ENCODE results near the gene ZDHHC9.

The ZDHHC9 gene

GRCh38 chrX:129843209-129843458 lies 552 bp downstream of the ZDHHC9 start:
- no peaks in the 10 kb centered on the region for H3K4me1 ChIP-seq (ENCODE audit: insufficient read depth, poor library complexity, severe bottlenecking)
- no peak for ATAC-seq (ENCODE audit: low read depth)
- H3K27me3 ChIP-seq (ENCODE audit: insufficient read depth, poor library complexity, severe bottlenecking) = no peaks in the 10 kb centered on the region
- peak overlapping the region; percentile 47 for H3K27ac ChIP-seq (ENCODE audit: poor library complexity, severe bottlenecking)
- peaks cover 9% of the 10 kb centered on the region; the same call in 1 of the 2 replicates for H3K36me3 ChIP-seq (ENCODE audit: low read depth)
- no peak for DNase-seq (ENCODE audit: low spot score)
- no peak for TF ChIP-seq CTCF (IDR thresholded peaks at IDR 0.05; ENCODE audit: poor library complexity, severe bottlenecking)
- H3K9me3 ChIP-seq (ENCODE audit: severe bottlenecking) = no peaks in the 10 kb centered on the region
- peak overlapping the region; percentile 85 for H3K4me3 ChIP-seq (ENCODE audit: severe bottlenecking)

DNA sequence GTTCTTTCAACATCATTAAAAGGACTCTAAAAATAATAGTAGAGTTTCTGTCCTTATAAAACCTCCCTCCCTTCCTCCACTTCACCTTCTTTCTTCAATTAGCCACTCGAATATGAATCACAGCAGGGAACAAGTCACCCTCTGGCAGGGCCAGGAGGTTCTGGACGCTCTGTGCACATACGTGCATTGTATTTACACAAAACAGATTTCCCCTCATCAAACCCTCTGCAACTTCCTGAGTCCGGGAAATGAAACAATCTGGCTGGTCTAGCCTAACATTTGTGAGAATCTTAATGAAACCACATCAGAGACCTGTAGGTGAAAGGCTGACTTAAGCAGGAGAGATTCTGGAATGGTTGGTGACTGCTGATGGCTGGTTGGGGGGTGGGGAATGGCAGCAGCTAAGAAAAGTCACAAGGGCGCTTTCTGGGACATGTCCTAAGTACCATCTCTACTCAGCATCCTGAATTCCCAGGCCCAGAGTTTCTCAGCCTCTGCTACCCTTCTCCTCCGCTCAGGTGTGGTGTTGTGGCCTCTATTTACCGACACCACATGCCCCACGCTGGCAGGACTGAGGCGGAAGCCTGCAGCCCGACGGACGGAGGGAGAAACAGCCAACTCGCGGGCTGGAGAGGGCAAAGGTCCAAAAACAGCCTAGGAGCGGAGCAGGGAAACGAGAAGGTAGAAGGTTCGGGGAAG lies 1.0 kb downstream of the ZDHHC9 start:
- peaks cover 9% of the 10 kb centered on the region; the same call in 1 of the 2 replicates for H3K36me3 ChIP-seq (ENCODE audit: low read depth)
- peak overlapping the region; percentile 85 for H3K4me3 ChIP-seq (ENCODE audit: severe bottlenecking)
- TF ChIP-seq CTCF (IDR thresholded peaks at IDR 0.05; ENCODE audit: poor library complexity, severe bottlenecking) = no peak
- no peaks in the 10 kb centered on the region for H3K4me1 ChIP-seq (ENCODE audit: insufficient read depth, poor library complexity, severe bottlenecking)
- DNase-seq (ENCODE audit: low spot score) = no peak
- H3K27me3 ChIP-seq (ENCODE audit: insufficient read depth, poor library complexity, severe bottlenecking) = no peaks in the 10 kb centered on the region
- H3K9me3 ChIP-seq (ENCODE audit: severe bottlenecking) = no peaks in the 10 kb centered on the region
- no peak for ATAC-seq (ENCODE audit: low read depth)
- H3K27ac ChIP-seq (ENCODE audit: poor library complexity, severe bottlenecking) = peak overlapping the region; percentile 47

GRCh38 chrX:129840344-129840743 lies 3.3 kb downstream of the ZDHHC9 start:
- no peaks in the 10 kb centered on the region for H3K9me3 ChIP-seq (ENCODE audit: severe bottlenecking)
- no peak overlapping the region for H3K27ac ChIP-seq (ENCODE audit: poor library complexity, severe bottlenecking)
- DNase-seq (ENCODE audit: low spot score) (no peak), ATAC-seq (ENCODE audit: low read depth) (no peak)
- no peak for TF ChIP-seq CTCF (IDR thresholded peaks at IDR 0.05; ENCODE audit: poor library complexity, severe bottlenecking)
- H3K4me3 ChIP-seq (ENCODE audit: severe bottlenecking) = no peak overlapping the region
- H3K27me3 ChIP-seq (ENCODE audit: insufficient read depth, poor library complexity, severe bottlenecking) = no peaks in the 10 kb centered on the region
- H3K4me1 ChIP-seq (ENCODE audit: insufficient read depth, poor library complexity, severe bottlenecking) = no peaks in the 10 kb centered on the region
- peaks cover 13% of the 10 kb centered on the region; the same call in 1 of the 2 replicates for H3K36me3 ChIP-seq (ENCODE audit: low read depth)

DNA sequence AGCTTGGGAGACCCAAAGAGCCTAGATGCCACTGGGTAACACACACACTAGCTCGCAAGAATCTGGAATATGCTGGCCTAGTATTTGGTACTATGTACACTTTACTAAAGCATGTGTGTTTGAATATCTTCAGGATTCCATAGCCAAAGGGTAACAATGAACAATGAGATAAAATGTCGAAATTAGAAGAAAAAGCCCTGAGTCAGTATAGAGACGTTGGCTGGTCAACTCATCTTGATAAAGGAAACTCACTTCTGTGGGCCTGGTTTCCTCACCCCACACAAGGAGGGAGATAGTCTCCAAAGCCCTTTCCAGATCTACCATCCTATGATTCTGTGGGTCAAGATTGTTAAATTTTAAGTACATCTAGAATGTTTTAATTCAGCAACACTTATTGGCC lies 6.9 kb downstream of the ZDHHC9 start:
- Histone ChIP-seq H3K9me3 (ENCODE audit: severe bottlenecking) (no peaks in the 10 kb centered on the region), H3K4me1 (ENCODE audit: insufficient read depth, poor library complexity, severe bottlenecking) (no peaks in the 10 kb centered on the region), H3K27me3 (ENCODE audit: insufficient read depth, poor library complexity, severe bottlenecking) (no peaks in the 10 kb centered on the region), H3K4me3 (ENCODE audit: severe bottlenecking) (no peak overlapping the region), H3K36me3 (ENCODE audit: low read depth) (peaks cover 12% of the 10 kb centered on the region; the same call in 1 of the 2 replicates), H3K27ac (ENCODE audit: poor library complexity, severe bottlenecking) (no peak overlapping the region)
- no peak for TF ChIP-seq CTCF (IDR thresholded peaks at IDR 0.05; ENCODE audit: poor library complexity, severe bottlenecking)
- DNase-seq (ENCODE audit: low spot score) (no peak), ATAC-seq (ENCODE audit: low read depth) (no peak)

DNA sequence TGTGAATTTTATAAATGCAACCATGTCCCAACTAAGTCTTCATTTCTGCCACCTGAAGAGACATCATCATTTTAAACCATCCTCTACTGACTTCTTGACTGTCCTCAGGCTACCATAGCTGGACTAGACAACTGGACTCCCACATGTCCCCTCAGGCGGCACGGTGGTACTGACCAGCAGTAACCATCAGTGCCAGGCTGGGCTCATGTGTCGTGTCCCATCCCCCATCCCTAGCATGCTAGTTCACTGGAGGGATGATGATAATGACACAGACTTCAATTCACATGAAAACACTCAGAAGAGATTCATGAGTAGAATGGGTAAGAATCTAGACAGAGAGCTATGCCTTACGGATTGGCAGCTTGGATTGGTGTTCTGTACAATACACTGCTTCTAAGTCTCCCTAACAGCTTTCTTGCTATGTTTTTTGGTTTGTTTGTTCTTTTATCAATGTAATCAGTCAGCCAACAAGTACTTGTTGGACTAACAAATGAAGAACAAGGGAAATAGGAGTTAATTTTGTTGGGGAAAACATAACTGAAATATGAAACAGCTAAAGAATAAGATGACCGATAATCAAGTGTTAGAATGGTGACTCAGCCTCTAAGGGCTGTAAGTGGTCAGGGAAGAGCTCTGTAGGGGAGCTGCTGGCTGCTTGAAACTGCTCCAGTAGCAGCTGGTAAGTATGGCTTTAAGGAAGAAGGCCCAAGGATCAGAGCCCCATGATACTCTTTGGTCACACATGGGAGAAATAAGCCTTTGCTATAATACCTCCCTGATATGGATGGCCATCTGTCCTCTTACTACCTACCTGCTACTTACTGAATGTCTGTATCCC lies 10.3 kb downstream of the ZDHHC9 start:
- no peak for ATAC-seq (ENCODE audit: low read depth)
- no peak for DNase-seq (ENCODE audit: low spot score)
- no peak overlapping the region for H3K27ac ChIP-seq (ENCODE audit: poor library complexity, severe bottlenecking)

More for the DNA sequence above, 10.3 kb downstream of the ZDHHC9 start:
- Histone ChIP-seq H3K4me1 (ENCODE audit: insufficient read depth, poor library complexity, severe bottlenecking) (no peaks in the 10 kb centered on the region), H3K27me3 (ENCODE audit: insufficient read depth, poor library complexity, severe bottlenecking) (no peaks in the 10 kb centered on the region), H3K36me3 (ENCODE audit: low read depth) (0 out of 2 replicates have a peak, but pooled peaks cover 3% of the 10 kb centered on the region), H3K4me3 (ENCODE audit: severe bottlenecking) (no peak overlapping the region), H3K9me3 (ENCODE audit: severe bottlenecking) (no peaks in the 10 kb centered on the region)
- no peak for TF ChIP-seq CTCF (IDR thresholded peaks at IDR 0.05; ENCODE audit: poor library complexity, severe bottlenecking)
